Measurements from ENCODE around the gene RANBP17. TPM values are rescaled to one million over a fixed set of nuclear protein-coding genes. Genes with fewer than 3 reads are reported as not detected.

The RANBP17 gene
- total and polyA plus RNA-seq, 2 donors (not counting 1 experiment from before 2014, with no cell fraction given) = not detected

GRCh38 chr5:171092194-171092593, 230.4 kb downstream of the RANBP17 start:
- ChIA-PET POLR2A (no interaction called here), CTCF (no interaction called here)
- Histone ChIP-seq H3K9ac (ENCODE audit: low read length) (no peak overlapping the region), H3K9me3 (ENCODE audit: control extremely low read depth in 1 of 3, control insufficient read depth in 2 of 3, insufficient read depth in 1 of 3, low read length in 2 of 3) (peaks cover 0 to 5% (median 0%) of the 10 kb centered on the region in 3 donors), H3K27me3 (replicated peaks in 1 of 4; ENCODE audit: control extremely low read depth in 1 of 4, control insufficient read depth in 3 of 4, insufficient read depth in 4 of 4, low read length in 3 of 4) (no peaks in the 10 kb centered on the region), H3K4me1 (ENCODE audit: control insufficient read depth in 2 of 2, insufficient read depth in 2 of 2, low read length in 2 of 2) (no peaks in the 10 kb centered on the region), H3K4me3 (ENCODE audit: control extremely low read depth in 1 of 5, extremely low read depth in 1 of 5, insufficient read depth in 1 of 5, low read depth in 2 of 5, low read length in 4 of 5) (no peak overlapping the region), H4K20me1 (ENCODE audit: control insufficient read depth, insufficient read depth, low read length, poor library complexity, severe bottlenecking) (no peaks in the 10 kb centered on the region), H2AFZ (ENCODE audit: insufficient read depth, low read depth, low read length, poor library complexity, severe bottlenecking) (no peak overlapping the region), H3K36me3 (replicated peaks in 1 of 2; ENCODE audit: control extremely low read depth in 1 of 2, control insufficient read depth in 1 of 2, extremely low read depth in 1 of 2, insufficient read depth in 2 of 2, low read length in 1 of 2) (no peaks in the 10 kb centered on the region), H3K4me2 (replicated peaks; ENCODE audit: low read depth, low read length, poor library complexity, severe bottlenecking) (no peak overlapping the region), H3K79me2 (ENCODE audit: control insufficient read depth, insufficient read depth, low read length) (no peaks in the 10 kb centered on the region), H3K27ac (ENCODE audit: low read length in 2 of 2) (no peak overlapping the region)
- no peaks in the 10 kb centered on the region for H3K27me3 Mint-ChIP-seq
- no peak overlapping the region for H3K4me3 Mint-ChIP-seq
- intact Hi-C loops (cut with micrococcal nuclease) = no loop called here
- DNase-seq = no peak
- H3K4me1 Mint-ChIP-seq = no peaks in the 10 kb centered on the region
- no peak for ATAC-seq (ENCODE audit: low read depth)
- no peak for TF ChIP-seq EZH2 (IDR thresholded peaks at IDR 0.05; ENCODE audit: borderline replicate concordance, insufficient read depth, low read depth, low read length, poor library complexity, severe bottlenecking)
- no peak for TF ChIP-seq CTCF (IDR thresholded peaks at IDR 0.05)
- WGBS (ENCODE audit: insufficient coverage) = no CpG with 5 or more reads among the region's 2 CpGs
- no peak overlapping the region for H3K27ac Mint-ChIP-seq
- peaks cover 5% of the 10 kb centered on the region for H3K9me3 Mint-ChIP-seq (ENCODE audit: insufficient read depth)

- Histone ChIP-seq H2AFZ (ENCODE audit: insufficient read depth, low read depth, low read length, poor library complexity, severe bottlenecking) (no peak overlapping the region), H4K20me1 (ENCODE audit: control insufficient read depth, insufficient read depth, low read length, poor library complexity, severe bottlenecking) (no peaks in the 10 kb centered on the region), H3K79me2 (ENCODE audit: control insufficient read depth, insufficient read depth, low read length) (no peaks in the 10 kb centered on the region), H3K4me2 (replicated peaks; ENCODE audit: low read depth, low read length, poor library complexity, severe bottlenecking) (no peak overlapping the region), H3K27me3 (replicated peaks in 1 of 4; ENCODE audit: control extremely low read depth in 1 of 4, control insufficient read depth in 3 of 4, insufficient read depth in 4 of 4, low read length in 3 of 4) (no peaks in the 10 kb centered on the region), H3K9ac (ENCODE audit: low read length) (no peak overlapping the region), H3K4me1 (ENCODE audit: control insufficient read depth in 2 of 2, insufficient read depth in 2 of 2, low read length in 2 of 2) (no peaks in the 10 kb centered on the region), H3K4me3 (ENCODE audit: control extremely low read depth in 1 of 5, extremely low read depth in 1 of 5, insufficient read depth in 1 of 5, low read depth in 2 of 5, low read length in 4 of 5) (no peak overlapping the region), H3K36me3 (replicated peaks in 1 of 2; ENCODE audit: control extremely low read depth in 1 of 2, control insufficient read depth in 1 of 2, extremely low read depth in 1 of 2, insufficient read depth in 2 of 2, low read length in 1 of 2) (no peaks in the 10 kb centered on the region), H3K9me3 (ENCODE audit: control extremely low read depth in 1 of 3, control insufficient read depth in 2 of 3, insufficient read depth in 1 of 3, low read length in 2 of 3) (peaks cover 0 to 5% (median 0%) of the 10 kb centered on the region in 3 donors), H3K27ac (ENCODE audit: low read length in 2 of 2) (no peak overlapping the region)
- no peak for ATAC-seq (ENCODE audit: low read depth)
- Mint-ChIP-seq H3K4me3 (no peak overlapping the region), H3K27ac (no peak overlapping the region), H3K9me3 (ENCODE audit: insufficient read depth) (peaks cover 7% of the 10 kb centered on the region), H3K27me3 (no peaks in the 10 kb centered on the region), H3K4me1 (no peaks in the 10 kb centered on the region)
- ChIA-PET POLR2A (no interaction called here), CTCF (no interaction called here)
- intact Hi-C loops (cut with micrococcal nuclease) = no loop called here
- TF ChIP-seq CTCF (IDR thresholded peaks at IDR 0.05) (no peak), EZH2 (IDR thresholded peaks at IDR 0.05; ENCODE audit: borderline replicate concordance, insufficient read depth, low read depth, low read length, poor library complexity, severe bottlenecking) (no peak)
- no peak for DNase-seq
Measured at GRCh38 chr5:171093598-171093997, 231.8 kb downstream of the RANBP17 start.
